NCI-H510A (cell line): ENCODE measurements around the gene WNT3.
"Not testable (repeated sequence)": the region's sequence is repeated elsewhere in the genome, so short reads cannot be mapped to it uniquely, and the experiment has no call there.

Source experiments
- DNase-seq: peaks from one replicate; lab custom pipeline; 2025; lab: John Stamatoyannopoulos, UW

The WNT3 gene

DNA sequence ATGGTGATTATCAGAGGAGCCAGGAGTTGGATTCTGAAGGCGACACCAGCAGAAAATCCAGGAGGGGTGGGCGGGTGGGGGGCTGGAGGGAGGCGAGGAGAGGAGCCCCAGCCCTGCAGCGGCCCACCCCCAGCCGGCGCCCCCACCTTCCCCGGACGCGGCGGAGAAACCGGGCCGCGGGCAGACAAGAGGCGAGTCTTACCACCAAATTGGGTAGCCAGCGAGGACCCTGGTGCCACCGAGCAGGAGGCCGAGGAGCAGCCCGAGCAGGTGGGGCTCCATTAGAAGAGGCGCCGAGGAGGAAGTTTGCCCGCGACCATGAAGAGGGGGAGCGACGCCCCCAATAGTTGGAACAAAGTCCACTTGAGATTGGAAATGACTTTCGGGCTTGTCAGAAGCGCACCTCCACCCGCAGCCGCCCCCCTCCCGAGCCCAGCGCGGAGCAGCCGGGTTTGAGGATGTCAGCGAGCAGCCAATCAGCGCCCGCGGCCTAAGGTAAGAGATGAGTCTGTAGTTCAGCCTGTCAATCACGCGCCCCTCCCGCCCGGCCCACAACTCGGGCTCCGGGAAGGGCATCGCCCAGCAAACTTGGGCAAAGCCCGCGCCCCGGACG, at the start of gene WNT3:
Gene WNT3, minus strand, starts transcription at position 377 of the 613 bp plus-strand sequence. Its CDS starts 95 bp downstream, at position 282.
- no peak for DNase-seq

DNA sequence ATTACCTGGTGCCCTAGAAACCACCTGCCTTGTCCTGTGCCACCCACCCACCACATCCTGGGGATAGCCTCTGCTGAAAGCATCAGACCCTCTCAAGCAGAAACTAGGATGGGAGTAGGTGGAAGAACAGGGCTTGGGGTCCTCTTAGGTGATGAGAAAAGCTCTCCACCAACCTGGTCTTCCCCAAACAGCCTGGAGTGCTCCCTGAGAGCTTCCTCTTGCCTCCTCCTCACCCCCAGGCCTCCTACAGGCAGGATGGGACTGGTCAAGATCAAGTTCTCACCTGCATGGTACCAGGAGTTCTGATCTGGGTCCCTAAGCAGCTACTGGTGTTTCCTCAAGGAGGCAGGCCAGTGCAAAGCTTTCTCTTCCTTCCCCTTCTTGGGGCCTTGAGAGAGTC, 48.3 kb upstream of the WNT3 start:
- DNase-seq = no peak

- DNase-seq = no peak
Observed at GRCh38 chr17:46866325-46866724, 47.8 kb upstream of the WNT3 start.

DNA sequence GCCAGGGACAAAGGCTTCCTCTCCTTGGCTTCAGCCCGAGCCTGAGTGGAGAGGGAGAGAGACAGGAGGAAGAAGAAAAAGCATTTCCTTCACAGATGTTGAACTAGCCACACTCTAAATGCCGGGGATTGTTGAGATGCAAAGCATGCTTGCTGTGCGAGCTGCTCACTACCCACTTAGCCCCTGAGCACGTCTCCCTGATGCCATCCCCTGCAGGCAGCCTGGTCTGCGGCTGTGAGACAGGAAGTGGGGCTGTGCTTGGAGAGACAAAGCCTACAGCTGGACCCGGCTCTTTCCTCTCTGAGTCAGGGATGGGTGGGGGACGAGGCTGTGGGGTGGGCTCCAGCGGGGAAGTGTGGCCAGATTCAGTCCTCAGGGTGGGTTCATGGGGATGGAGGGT, 46.6 kb upstream of the WNT3 start:
- DNase-seq = no peak

DNA sequence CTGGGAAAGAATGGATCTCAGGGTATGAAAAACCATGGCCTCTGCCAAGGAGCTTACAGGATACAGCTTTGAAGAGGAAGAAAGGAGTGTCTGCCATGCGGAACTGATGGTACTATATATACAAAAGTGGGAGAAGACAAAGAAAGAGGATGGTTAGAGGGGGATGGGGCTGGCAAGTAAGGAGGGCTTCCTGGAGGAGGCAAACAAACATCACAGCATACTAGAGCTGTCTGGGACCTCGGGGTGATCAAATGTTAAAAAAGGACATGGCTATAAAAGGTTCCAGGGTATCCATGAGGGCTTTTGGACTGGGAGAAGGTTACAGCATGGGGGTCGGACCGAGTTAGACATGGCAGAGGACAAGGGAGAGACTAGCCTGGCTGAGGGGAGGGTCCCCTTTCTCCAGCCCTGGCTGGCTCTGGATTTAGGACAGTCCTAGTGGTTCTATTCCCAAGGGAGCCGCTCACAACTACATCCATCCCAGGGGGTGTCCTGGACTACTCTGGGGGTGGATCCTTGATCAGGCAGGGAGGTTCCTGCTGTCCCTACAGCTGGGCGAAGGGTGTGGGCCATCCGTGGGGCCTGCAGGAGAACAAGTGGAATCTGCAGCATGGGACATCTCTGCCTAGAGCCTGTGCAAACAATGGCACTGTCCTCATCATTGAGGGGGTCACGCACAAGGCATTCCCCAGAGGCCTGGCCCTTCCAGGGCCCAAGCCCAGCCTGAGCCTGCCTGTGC, 45.1 kb upstream of the WNT3 start:
- no peak for DNase-seq

DNA sequence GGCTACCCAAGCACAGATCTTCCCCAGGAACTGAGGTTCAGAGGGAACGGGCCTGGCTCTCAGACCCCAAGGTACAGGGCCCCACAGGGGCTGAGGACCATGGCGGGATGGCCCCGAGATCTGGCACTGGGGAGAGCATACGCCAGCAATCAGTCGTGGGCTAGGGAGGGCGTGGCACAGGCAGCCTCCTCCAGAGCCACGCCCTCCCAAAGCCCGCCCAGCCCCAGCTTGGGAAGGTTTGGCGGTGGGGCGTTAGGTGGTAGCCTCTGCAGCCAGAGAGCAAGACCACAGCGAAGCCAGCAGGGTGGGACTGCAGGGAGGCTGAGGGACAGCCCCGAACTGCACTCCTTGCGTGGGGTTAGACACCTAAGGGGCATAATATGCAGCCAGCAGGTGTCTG, 44.5 kb upstream of the WNT3 start:
- no peak for DNase-seq

GRCh38 chr17:46859996-46860395, 41.5 kb upstream of the WNT3 start:
- no peak for DNase-seq

DNA sequence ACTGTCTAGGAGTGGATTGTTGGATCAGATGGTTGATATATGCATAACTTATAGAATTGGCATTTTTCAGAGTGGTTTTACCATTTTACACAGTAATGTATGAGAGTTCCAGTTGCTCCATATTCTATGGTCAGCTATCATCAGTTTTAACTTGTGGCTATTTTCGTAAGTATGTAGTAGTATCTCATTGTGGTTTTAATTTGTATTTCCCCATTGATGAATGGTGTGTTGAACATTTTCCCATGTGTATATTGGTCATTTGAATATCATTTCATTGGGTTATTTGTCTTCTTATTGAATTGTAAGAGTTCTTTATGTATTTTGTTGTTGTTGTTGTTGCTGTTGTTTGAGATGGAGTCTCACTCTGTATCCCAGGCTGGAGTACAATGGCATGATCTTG, 39.1 kb upstream of the WNT3 start:
- no peak for DNase-seq

DNA sequence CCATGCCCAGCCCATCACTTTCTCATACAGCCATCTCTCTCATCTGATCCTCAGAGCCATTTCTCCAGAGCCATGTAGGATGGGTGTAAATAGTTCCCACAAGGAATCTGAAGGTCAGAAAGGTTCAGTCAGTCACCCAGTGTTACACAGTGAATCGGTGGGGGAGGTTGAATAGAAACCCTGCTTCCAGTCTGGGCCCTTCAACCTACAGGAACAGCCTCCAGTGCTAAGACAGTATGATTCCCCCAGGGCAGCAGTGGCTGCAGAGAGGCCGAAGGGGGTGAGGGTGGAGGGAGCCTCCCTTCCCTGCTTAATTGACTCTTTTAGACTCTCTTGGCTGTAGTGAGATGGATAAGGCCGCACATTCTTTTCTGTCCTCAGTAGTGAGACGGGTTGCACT, 36.5 kb upstream of the WNT3 start:
- DNase-seq = no peak

DNA sequence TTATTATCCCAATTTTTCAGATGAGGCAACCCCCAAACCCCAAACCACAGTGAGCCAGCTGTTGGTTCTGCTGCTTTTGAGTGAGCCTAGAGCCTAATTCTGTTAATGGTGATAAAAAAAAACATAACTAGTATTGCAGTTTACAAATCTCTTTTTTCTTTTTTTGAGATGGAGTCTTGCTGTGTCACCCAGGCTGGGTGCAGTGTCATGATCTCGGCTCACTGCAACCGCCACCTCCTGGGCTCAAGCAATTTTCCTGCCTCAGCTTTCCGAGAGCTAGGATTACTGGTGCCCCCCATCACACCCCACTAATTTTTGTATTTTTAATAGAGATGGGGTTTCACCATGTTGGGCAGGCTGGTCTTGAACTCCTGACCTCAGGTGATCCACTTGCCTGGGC, 36.0 kb upstream of the WNT3 start:
- DNase-seq = no peak

DNA sequence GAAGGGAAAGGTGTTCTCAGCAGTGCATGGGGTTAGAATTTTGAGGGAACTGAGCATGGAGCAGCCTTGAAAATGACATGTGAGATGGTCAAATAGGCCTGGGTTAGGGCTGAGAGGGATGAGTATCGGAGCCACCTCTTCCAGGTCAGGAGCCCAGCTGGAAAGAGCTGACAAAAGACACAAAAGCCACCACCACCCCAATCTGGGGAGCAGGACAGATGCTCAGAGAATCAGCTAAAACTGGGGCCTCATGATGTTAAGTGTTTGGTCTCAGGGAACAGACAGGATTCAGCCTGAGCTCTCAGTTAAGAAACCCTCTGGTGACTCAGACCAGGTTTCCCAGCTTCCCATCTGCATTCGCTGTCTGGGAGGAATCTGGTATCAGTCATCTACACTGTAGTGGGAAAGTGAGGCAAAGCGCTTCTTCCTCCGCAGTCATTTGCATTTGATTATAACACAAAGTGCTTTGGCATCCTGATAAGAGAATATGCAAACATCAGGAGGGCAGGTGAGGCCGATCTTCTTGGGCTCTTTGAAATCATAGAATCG, 35.5 kb upstream of the WNT3 start:
- DNase-seq = no peak

DNA sequence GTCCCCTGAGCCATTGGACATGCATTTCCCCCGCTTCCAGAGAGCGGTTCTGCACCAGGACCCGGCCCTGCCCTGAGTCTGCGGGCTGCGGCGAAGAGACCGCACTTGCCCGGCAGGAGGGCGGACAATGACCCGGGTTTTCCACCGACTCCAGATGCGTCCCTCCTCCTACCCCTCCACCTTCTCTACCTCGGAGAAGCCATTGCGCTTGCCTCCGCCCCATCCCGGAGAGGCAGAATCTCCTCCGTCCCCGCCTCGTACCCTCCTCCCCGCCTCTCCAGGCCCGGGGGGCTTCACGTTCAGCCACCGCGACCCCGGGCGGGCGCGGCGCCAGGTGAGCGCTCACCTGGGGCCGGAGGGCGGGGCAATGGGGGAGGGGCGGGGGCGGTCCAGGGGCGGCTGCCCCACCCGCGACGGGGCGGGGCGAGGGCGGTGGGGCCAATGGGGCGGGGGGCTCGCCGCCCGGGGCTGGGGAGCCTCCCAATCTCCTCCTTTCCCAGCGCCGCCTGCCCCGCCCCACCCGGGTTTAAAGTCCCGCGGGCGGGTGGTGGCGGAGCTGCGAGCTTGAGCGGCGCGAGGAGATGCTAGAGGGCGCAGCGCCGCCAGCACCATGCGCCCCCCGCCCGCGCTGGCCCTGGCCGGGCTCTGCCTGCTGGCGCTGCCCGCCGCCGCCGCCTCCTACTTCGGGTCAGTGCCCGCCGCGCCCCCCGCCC, 32.7 kb upstream of the WNT3 start, which contains the start of gene WNT9B:
Gene WNT9B, plus strand, starts transcription at position 555 of the 713 bp plus-strand sequence. Its CDS starts 56 bp downstream, at position 611.
- peak; percentile 41 for DNase-seq

DNA sequence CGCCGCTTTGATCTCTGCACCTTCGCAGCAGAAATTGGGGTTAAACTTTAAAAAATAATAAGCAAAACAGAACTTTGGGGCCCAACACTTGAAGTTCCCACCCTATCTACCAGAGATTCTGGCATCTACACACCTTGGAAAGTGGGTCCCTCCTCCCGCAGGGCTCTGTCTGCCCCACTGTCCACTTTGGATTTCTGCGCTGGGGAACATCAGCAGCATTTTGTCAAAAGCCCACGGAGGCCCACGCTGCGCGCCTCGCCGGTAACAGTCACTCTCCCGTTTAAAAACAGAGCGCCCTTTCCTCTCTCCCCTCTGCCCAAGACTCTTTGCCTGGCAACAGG, 32.2 kb upstream of the WNT3 start:
- DNase-seq = no peak

DNA sequence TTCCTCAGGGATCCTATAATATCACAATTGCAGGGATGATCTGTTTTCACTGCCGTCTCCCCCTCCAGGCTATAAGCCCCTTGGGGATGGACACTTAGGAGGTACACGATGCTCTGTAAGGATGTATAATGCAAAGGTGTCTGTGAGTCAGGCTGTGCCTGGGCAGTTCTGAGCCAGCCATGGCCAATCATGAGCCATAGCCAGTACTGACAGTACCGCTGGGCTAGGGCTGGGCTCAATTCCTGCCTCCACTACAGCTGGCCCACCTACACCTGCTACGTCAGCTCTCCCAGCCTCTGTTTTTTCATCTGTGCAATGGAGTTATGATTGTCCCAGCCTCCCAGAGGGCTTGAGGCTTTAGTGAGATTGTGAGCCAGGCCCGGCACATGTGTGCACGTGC, 30.0 kb upstream of the WNT3 start:
- no peak for DNase-seq

DNA sequence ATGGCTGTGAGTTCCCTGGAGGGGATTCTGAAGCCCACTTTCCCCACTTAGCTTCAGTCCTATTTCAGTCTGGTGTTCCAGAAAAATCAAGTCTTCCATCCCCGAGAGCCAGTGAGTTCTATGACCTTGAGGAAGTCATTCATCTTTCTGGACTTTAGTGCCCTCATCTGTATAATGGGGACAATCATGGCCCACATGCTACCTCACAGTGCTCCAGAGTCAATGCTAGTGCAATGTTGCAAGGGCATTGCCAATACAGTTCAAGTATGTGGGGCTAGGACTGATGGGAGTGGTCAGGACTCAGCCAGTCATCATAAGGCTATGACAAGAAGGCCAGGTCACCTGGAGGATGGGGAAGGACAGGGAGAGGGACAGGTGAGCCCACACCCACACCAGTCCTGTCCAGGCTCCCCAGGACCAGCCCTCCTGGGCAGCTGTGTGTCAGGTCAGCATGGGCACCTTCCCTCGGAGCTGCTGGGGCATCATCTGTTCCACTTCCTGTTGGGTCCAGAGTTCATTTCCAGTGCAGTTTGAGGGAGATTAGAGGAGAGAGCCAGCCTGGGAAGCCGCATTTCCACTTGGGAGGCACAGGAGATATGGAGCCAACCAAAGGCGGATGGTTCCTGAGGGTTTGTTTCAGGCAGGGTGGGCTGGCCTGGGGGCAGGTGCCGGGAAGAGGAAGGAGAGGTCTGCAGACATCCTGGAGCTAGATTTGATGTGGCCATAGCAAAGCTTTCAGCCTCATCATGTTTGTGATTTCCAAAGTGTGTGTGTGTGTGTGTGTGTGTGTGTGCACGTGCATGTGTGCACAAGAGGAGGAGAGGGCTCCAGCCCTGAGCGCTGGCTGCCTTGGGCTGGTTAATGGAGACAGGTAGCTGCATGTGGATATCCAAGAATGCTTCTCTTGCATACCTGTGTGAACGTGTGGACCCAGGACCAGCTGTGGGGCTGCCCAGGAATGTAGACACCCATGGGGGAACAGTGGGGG, 29.0 kb upstream of the WNT3 start:
- DNase-seq = no peak

DNA sequence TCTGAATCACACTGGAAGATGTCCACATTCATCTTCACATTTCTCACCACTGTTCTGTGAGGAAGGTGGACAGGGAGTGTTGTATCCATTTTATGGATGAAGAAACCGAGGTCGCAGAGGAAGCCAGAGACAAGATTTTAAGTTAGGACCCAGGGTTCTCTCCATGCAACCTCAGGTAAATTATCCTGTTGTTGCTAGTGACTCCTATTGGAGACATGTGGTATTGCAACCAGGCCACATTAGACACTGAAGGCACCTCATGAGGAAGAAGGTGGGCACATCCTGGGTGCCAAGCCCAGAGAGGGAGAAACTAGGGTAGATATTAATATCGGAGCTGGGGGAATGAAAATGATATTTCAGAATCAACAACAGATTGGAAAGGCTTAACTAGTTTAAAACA, 24.3 kb upstream of the WNT3 start:
- DNase-seq = no peak

DNA sequence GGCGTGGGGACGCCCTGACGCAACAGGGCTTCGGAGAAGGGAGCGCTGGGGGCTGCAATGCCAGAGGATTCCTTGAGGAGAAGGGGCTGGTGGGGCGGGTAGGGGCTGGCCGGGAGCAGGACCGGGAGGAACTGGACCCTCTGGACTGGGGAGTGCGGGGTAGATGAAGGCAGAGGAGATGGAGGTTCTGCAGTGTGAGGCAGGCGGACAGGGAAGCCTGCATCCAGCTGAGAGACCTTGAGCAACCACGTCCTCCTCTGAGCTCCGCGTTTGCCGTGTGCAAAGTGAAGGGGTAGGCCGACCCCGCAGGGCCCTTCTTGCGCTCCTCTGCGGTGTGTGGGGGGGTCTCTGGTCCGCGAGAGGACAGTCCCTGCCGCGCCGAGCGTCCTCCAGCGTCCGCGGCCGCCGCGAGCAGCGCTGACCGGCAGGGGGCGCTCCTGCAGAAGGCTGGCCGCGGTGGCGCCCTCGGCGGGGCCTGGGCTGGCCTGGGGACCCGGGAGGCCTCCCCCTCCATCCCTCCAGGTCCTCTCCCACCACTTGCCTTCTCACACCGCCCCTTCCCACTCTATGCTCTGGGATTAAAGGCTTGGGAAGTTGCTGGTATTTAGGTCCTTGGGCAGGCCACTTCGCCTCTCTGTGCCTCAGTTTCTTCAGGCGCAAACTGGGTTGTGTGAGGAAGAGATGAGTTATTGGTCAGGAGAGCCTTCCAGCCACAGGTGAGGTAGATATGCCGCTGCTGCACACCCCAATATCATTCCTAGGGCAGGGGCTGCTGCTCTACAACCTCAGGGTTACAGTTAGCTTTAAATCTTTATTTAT, 23.3 kb upstream of the WNT3 start:
- no peak for DNase-seq

DNA sequence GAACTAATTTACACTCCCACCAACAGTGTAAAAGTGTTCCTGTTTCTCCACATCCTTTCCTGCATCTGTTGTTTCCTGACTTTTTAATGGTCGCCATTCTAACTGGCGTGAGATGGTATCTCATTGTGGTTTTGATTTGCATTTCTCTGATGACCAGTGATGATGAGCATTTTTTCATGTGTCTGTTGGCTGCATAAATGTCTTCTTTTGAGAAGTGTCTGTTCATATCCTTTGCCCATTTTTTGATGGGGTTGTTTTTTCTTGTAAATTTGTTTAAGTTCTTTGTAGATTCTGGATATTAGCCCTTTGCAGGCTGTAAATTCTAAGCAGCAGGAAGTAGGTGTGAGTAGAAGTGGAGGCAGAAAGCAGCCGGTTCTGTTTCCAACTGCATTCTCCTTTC, 22.1 kb upstream of the WNT3 start:
- DNase-seq = not testable (repeated sequence)

- DNase-seq = no peak
Observed at GRCh38 chr17:46839211-46839610, 20.7 kb upstream of the WNT3 start.

GRCh38 chr17:46837521-46837920, 19.0 kb upstream of the WNT3 start:
- DNase-seq = no peak

DNA sequence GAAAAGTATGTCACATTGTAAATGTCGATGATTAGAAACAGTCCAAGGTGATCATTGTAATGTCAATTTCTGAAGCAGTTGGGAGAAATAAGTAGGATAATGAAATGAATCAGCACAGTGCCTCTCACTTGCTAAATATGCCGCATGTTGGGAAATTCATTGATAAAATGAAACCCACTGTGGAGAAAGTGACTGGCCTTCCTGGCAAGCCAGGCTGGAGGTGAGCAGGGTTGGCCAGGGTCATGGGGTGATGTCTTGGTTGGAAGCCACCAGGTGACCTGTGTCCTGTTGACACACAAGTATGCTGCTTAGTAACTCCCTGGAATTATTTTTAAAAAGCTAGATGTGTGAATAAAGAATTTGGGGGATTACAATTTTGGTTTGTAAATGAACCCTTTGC, 18.0 kb upstream of the WNT3 start:
- DNase-seq = no peak
